ENCODE data around the gene FAM13A.

DNA sequence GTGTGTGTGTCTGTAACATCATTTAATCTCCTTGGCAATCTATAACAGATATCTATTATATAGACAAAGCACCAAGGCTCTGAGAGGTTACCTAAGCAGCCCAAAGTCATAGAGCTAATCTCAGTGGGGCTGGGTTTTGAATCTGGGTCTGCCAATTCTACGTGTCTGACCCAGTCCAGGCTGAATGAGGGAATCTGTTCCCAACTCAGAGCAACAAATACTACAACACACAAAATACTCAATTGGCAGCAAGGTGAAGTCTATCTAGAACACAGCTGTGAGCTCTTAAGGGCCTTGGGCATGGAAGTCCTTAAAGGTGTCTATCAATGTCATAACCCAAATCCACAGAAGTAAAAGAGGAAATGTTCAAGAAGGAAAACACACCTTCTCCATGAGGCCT is 311.8 kb downstream of the FAM13A start:
- TF ChIP-seq TAF1 (IDR thresholded peaks at IDR 0.05; ENCODE audit: borderline replicate concordance, low read depth, low read length): no peak
- TF ChIP-seq RCOR1 (conservative IDR thresholded peaks at IDR 0.05; ENCODE audit: low read depth, low read length): no peak
- no peak for TF ChIP-seq CREB1 (IDR thresholded peaks at IDR 0.05; ENCODE audit: low read depth)
- TF ChIP-seq, protein P1, sequence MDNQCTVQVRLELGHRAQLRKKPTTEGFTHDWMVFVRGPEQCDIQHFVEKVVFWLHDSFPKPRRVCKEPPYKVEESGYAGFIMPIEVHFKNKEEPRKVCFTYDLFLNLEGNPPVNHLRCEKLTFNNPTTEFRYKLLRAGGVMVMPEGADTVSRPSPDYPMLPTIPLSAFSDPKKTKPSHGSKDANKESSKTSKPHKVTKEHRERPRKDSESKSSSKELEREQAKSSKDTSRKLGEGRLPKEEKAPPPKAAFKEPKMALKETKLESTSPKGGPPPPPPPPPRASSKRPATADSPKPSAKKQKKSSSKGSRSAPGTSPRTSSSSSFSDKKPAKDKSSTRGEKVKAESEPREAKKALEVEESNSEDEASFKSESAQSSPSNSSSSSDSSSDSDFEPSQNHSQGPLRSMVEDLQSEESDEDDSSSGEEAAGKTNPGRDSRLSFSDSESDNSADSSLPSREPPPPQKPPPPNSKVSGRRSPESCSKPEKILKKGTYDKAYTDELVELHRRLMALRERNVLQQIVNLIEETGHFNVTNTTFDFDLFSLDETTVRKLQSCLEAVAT (IDR thresholded peaks at IDR 0.05): no peak
- no peak for TF ChIP-seq LARP7 (IDR thresholded peaks at IDR 0.05)
- TF ChIP-seq RFX5 (IDR thresholded peaks at IDR 0.05; ENCODE audit: low read depth, low read length): no peak
- TF ChIP-seq POLR2A (IDR thresholded peaks at IDR 0.05; ENCODE audit: low read depth, low read length): no peak
- no peak for TF ChIP-seq CEBPB (IDR thresholded peaks at IDR 0.05; ENCODE audit: borderline replicate concordance in 1 of 2, low read depth in 2 of 2, low read length in 2 of 2)
- no peak for TF ChIP-seq CBX3 (IDR thresholded peaks at IDR 0.05; ENCODE audit: borderline replicate concordance, low read depth)
- no peak for TF ChIP-seq POLR2AphosphoS5 (IDR thresholded peaks at IDR 0.05; ENCODE audit: low read length)
- no peak for TF ChIP-seq ZZZ3 (IDR thresholded peaks at IDR 0.05; ENCODE audit: control insufficient read depth, insufficient read length, low read depth)
- TF ChIP-seq, protein P2, sequence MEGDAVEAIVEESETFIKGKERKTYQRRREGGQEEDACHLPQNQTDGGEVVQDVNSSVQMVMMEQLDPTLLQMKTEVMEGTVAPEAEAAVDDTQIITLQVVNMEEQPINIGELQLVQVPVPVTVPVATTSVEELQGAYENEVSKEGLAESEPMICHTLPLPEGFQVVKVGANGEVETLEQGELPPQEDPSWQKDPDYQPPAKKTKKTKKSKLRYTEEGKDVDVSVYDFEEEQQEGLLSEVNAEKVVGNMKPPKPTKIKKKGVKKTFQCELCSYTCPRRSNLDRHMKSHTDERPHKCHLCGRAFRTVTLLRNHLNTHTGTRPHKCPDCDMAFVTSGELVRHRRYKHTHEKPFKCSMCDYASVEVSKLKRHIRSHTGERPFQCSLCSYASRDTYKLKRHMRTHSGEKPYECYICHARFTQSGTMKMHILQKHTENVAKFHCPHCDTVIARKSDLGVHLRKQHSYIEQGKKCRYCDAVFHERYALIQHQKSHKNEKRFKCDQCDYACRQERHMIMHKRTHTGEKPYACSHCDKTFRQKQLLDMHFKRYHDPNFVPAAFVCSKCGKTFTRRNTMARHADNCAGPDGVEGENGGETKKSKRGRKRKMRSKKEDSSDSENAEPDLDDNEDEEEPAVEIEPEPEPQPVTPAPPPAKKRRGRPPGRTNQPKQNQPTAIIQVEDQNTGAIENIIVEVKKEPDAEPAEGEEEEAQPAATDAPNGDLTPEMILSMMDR (IDR thresholded peaks at IDR 0.05 in 2 of 3, conservative IDR thresholded peaks at IDR 0.05 in 1 of 3; ENCODE audit: control insufficient read depth in 2 of 3, extremely low read depth in 1 of 3, insufficient read depth in 1 of 3, low read depth in 3 of 3, low read length in 3 of 3): no peak
- no peak for TF ChIP-seq TCF12 (IDR thresholded peaks at IDR 0.05; ENCODE audit: low read depth, low read length)
- TF ChIP-seq POLR2AphosphoS2 (IDR thresholded peaks at IDR 0.05; ENCODE audit: low read depth, low read length): no peak

All from GM12878 (cell line).